Transverse colon (tissue), 4 donors: ENCODE data around the gene PCNX2.

Experiments used
- CTCF ChIP-seq, 5 experiments: fragments of 200-600 bp in 3 of 5; fragments of 450-650 bp in 2 of 5; sonication (generic) in 3 of 5; IDR thresholded peaks; 1 replicate in 2 of 5; 2 replicates in 3 of 5; pipeline ENCODE4 v1.5.1; 2016 to 2017; ENCODE audit warnings: antibody characterized with exemption in 5 of 5, inconsistent platforms in 3 of 5, mild to moderate bottlenecking in 2 of 5, moderate library complexity in 1 of 5
- EP300 ChIP-seq: sonication (generic); formaldehyde crosslinking; IDR thresholded peaks from one replicate; pipeline ENCODE4 v1.6.1; 2017; ENCODE audit warnings: antibody characterized with exemption, low read depth
- POLR2A ChIP-seq: fragments of 450-650 bp; IDR thresholded peaks from one replicate; pipeline ENCODE4 v1.6.1; 2016; ENCODE audit warnings: antibody characterized with exemption, mild to moderate bottlenecking, moderate library complexity
- POLR2AphosphoS5 ChIP-seq, 3 donors: sonication (generic); formaldehyde crosslinking; IDR thresholded peaks; one replicate each; pipeline ENCODE4 v1.6.1; 2016; ENCODE audit warnings: antibody characterized with exemption in 3 of 3

DNA sequence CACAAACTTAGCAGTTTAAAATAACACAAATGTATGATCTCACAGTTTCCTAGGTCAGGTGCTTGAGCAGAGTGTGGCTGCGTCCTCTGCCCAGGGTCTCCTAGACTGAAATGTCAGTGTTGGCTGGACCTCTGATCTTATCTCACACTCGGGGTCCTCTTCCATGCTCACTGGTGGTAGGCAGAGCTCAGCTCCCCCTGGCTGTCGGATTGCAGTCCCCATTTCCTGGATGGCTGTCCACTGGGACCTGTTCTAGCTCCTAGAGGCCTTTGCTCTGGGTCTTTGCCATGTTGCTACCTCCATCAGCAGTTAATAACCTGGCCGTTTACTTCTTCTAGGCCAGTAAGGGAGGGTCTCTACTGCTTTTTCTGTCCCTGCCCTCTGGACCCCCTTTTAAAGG lies 107.5 kb downstream of the PCNX2 start:
- TF ChIP-seq POLR2A (no peak), CTCF (IDR thresholded peaks at IDR 0.05) (no peak), POLR2AphosphoS5 (IDR thresholded peaks at IDR 0.05) (no peak), EP300 (no peak)
